Stimulated activated CD8-positive, alpha-beta memory T cell treated with anti-CD3 and anti-CD28 coated beads, Interleukin-2, amount 100 ng/mL, for 1 hour (primary cell): ENCODE data around the gene ZNF397.

Source experiments
- DNase-seq, 2 donors: peaks; one replicate each; pipeline ENCODE4 v3.0.0-alpha.2; 2020; ENCODE audit warnings: low read depth in 2 of 2

Gene ZNF397

DNA sequence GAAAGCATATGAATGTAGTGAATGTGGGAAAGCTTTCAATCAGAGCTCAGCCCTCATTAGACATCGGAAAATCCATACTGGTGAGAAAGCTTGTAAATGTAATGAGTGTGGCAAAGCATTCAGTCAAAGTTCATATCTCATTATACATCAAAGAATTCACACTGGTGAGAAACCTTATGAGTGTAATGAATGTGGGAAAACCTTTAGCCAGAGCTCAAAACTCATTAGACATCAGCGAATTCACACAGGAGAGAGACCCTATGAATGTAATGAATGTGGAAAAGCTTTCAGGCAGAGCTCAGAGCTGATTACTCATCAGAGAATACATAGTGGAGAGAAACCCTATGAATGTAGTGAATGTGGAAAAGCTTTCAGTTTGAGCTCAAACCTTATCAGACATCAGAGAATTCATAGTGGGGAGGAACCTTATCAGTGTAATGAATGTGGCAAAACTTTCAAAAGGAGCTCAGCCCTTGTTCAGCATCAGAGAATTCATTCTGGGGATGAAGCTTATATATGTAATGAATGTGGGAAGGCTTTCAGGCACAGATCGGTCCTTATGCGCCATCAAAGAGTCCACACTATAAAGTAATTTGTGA lies 5.0 kb downstream of the ZNF397 start:
- no peak for DNase-seq

DNA sequence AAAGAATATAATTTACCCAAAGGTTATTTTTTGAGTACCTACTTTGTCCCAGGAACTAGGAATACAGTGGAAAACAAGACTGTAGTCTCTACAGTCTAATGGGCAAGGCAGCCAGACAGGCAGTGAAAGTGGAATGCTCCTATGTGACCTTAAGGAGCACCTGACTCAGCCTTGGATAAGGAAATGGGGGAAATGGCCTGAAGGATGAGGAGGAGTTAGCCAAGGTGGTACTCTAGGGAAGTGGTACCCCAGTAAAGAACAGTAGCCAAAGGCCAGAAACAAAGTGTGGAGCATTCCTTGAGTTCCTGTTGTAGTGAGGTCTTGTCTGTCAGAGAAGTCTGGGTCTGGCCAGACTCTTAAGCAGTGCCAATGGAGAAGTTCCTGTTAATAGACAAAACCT lies 6.0 kb downstream of the ZNF397 start:
- DNase-seq, result no peak

DNA sequence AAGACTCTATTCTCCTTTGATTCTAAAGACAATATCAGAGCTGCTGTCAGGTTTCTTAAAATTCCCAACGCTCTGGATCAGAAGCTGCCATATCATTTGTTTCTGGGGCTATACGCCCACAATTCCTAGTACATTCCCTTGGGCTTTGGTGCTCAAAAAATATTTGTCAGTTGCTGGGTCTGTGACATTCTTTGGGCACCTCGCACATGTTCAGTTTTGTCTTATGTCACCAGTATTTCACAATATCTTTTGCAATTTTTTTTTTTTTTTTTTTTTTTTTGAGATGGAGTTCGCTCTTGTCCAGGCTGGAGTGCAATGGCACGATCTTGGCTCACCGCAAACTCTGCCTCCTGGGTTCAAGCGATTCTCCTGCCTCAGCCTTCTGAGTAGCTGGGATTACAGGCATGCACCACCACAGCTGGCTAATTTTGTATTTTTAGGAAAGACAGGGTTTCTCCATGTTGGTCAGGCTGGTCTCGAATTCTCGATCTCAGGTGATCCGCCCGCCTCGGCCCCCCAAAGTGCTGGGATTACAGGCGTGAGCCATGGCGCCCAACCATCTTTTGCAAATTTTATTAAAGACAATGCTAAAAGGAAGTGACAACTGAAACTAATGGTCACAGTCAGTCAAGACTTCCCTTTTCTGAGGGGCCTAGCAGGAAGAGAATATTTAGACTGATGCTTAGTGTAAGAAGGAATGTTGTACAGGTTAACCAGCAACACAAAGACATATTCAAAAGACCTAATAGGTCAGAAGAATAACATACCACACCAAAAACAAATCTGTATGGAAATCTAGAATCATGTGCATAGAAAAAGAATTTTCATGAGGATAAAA lies 6.8 kb downstream of the ZNF397 start:
- DNase-seq, result no peak

DNA sequence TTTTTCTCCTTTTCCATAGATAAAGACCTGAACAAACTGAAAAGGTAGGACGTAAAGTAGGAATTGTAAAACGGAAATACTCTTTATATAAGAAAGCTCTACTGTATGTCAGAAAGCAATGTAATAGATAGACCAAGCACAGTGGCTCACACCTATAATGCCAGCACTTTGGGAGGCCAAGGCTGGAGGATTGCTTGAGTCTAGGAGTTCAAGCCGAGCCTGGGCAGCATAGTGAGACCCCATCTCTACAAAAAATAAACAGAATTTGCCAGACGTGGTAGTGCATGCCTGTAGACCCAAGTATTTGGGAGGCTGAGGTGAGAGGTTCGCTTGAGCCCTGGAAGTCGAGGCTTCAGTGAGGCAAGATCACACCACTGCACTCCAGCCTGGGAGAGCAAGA lies 7.6 kb downstream of the ZNF397 start:
- no peak for DNase-seq

DNA sequence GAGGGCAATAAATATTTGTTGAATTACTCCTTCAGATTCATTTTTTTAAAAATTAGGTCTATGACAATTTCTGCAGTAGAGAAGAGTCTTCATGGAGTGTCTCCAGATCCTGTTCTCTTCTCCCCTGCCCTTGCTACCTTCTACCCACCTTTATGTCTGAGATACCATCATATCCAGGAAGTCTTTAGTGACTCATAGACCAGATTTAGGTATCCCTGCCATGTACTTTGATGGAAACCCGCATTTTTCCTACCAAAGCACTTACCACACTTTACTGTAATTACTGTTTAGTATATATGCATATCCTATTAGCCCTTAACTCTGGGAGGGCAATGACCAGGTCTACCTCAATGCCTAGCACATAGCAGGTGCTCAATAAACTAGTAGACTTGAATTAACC lies 11.6 kb downstream of the ZNF397 start:
- DNase-seq, result no peak

GRCh38 chr18:35253655-35254287 lies 12.9 kb downstream of the ZNF397 start:
- DNase-seq, result no peak

DNA sequence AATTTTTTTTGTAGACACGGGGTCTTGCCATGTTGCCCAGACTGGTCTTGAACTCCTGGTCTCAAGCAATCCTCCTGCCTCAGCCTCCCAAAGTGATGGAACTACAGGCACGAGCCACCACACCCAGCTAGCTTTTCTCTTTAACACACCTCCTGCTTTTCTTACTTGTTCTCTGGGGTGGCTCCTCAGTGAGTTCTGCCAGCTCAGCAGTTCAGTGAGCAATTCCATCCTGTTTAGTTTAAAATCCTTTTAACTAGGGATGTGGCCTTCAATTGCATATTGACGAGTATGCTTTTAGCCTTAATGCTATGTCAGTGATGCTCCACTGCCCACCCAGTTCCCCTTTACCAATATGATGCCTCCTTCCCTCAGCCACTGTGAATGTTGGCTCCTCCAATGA lies 16.1 kb downstream of the ZNF397 start:
- DNase-seq, result no peak

- DNase-seq, result no peak
Observed at GRCh38 chr18:35264409-35264808, 23.6 kb downstream of the ZNF397 start.

- DNase-seq, result peak; percentile 42 to 58
Observed at GRCh38 chr18:35267161-35267651, 26.4 kb downstream of the ZNF397 start.

DNA sequence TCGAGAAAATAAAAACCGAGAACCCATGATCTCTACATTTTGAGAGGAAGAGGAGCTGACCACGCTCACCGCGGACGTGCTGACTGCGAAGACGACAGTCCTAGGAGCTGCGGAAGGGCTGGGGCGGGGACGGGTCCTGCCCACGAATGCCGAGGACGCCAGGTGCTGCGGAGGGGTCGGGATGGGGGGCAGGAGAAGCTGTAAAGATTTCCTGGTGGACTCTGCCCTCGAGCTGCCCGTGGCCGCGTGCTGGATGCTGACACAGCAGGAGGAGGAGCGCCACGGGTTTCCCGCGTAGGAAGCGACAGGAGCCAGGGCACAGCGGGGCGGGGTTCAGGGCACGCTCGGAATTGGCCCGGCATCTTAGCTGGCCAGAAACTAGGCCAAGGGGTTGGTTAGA lies 27.0 kb downstream of the ZNF397 start:
- DNase-seq, result no peak

- DNase-seq, result no peak
Observed at GRCh38 chr18:35268821-35269220, 28.0 kb downstream of the ZNF397 start.

GRCh38 chr18:35271656-35272055 lies 30.8 kb downstream of the ZNF397 start:
- DNase-seq, result no peak

DNA sequence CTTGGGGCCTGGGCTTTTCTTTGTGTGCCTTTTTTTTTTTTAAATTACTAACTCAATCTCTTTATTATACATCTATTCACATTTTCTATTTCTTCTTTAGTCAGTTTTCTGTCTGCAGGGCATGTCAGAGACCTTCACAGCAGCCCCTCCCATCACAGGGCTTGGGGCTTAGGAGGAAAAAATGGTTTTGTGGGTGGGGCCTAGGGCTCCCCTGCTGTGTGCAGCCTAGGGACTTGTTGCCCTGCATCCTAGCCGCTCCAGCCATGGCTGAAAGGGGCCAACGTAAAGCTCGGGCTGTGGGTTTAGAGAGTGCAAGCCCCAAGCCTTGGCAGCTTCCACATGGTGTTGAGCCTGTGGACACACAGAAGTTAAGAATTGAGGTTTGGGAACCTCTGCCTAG lies 35.4 kb downstream of the ZNF397 start:
- no peak for DNase-seq

DNA sequence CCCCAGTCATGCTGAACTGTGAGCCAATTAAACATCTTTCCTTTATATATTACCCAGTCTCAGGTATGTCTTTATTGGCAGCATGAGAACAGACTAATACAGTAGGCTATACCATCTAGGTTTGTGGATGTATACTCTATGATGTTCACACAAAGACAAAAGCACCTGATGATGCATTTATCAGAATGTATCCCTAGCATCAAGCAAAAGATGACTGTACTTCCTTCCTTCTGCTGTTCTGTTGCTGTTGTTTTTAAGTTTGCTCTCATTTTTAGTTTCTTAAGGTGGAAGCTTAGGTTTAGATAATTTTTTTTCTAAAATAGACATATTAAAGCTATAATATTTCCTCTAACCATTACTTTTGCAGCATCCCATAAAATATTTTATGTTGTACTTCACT lies 36.8 kb downstream of the ZNF397 start:
- no peak for DNase-seq

GRCh38 chr18:35278085-35278484 lies 37.3 kb downstream of the ZNF397 start:
- no peak for DNase-seq

- DNase-seq, result no peak
Observed at GRCh38 chr18:35278969-35279368, 38.1 kb downstream of the ZNF397 start.

- DNase-seq, result no peak
Observed at GRCh38 chr18:35282353-35282752, 41.5 kb downstream of the ZNF397 start.

- DNase-seq, result no peak
Observed at GRCh38 chr18:35283923-35284794, 43.3 kb downstream of the ZNF397 start.

GRCh38 chr18:35284841-35285240 lies 44.0 kb downstream of the ZNF397 start:
- no peak for DNase-seq

- DNase-seq, result no peak
Observed at GRCh38 chr18:35289293-35289692, 48.5 kb downstream of the ZNF397 start.

- DNase-seq, result no peak
Observed at GRCh38 chr18:35289727-35290093, 48.9 kb downstream of the ZNF397 start.
